AG09309 (cell line): Measurements from ENCODE around the gene RERE.

Source experiments
- DNase-seq: peaks from one replicate; pipeline ENCODE4 v3.0.0-alpha.2; 2010; ENCODE audit warnings: low read depth
- H3K4me3 ChIP-seq: 2 replicates; pipeline ENCODE4 v1.5.1; 2011; ENCODE audit warnings: mild to moderate bottlenecking, low read depth, low read length, moderate library complexity; ENCODE audit not compliant: control insufficient read depth
- TF ChIP-seq, protein P1 (sequence below): IDR thresholded peaks from 2 replicates; pipeline ENCODE4 v1.5.1; 2011; ENCODE audit warnings: mild to moderate bottlenecking, low read depth, low read length, inconsistent platforms; ENCODE audit not compliant: insufficient read depth, control insufficient read depth; ENCODE audit errors: missing control alignments

RERE gene

DNA sequence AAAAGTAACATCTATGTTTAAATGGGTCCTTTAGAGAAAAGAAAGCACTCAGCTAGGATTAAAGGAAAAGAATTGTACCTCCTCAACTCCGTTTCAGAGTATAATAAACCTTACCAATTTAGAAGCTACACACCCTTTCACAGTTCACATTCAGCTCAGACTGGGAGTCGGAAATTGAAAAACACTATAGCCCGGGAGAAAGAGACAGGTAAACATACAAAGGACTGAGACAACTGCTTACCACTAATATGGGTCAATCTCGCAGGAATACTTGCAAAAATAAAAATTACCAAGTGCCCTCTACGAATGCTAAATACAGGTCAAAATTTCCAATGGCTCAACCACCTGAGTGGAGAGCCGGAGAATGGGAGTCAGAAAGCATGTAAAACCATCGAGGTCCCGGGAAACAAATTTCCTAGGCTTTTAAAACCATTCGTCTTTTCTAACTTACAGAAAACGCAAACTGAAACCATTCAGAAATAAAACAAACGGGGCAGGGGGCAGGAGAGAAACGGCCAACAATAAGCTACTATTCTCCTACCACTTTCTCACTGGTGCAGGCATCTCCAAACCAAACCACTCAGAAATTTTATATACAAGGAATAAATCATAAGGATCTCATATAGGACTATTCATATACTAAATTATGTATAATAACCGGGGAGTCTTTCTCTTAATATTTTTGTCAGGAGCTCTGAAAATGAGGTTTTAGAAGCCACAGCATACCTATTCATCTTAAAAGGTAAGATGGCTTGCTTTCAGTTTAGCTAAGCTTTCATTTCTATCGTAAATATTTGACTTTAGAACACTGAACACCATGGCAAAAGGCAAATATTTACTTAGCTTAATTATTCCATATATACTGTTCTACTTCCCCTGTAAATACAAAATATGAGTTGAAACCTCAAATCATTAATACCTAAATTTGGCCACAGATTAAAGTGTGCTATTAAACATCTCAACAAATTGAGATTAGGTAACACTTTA is 136.5 kb downstream of the RERE start:
- H3K4me3 ChIP-seq: no peak overlapping the region

GRCh38 chr1:8679929-8680663 is 137.3 kb downstream of the RERE start:
- no peak for DNase-seq
- no peak overlapping the region for H3K4me3 ChIP-seq
- TF ChIP-seq, protein P1, sequence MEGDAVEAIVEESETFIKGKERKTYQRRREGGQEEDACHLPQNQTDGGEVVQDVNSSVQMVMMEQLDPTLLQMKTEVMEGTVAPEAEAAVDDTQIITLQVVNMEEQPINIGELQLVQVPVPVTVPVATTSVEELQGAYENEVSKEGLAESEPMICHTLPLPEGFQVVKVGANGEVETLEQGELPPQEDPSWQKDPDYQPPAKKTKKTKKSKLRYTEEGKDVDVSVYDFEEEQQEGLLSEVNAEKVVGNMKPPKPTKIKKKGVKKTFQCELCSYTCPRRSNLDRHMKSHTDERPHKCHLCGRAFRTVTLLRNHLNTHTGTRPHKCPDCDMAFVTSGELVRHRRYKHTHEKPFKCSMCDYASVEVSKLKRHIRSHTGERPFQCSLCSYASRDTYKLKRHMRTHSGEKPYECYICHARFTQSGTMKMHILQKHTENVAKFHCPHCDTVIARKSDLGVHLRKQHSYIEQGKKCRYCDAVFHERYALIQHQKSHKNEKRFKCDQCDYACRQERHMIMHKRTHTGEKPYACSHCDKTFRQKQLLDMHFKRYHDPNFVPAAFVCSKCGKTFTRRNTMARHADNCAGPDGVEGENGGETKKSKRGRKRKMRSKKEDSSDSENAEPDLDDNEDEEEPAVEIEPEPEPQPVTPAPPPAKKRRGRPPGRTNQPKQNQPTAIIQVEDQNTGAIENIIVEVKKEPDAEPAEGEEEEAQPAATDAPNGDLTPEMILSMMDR: no peak

More for the DNA sequence above, 136.5 kb downstream of the RERE start:
- TF ChIP-seq, protein P1: no peak
- no peak for DNase-seq

GRCh38 chr1:8679395-8679800 is 138.0 kb downstream of the RERE start:
- H3K4me3 ChIP-seq: no peak overlapping the region
- TF ChIP-seq, protein P1: no peak
- DNase-seq: no peak

DNA sequence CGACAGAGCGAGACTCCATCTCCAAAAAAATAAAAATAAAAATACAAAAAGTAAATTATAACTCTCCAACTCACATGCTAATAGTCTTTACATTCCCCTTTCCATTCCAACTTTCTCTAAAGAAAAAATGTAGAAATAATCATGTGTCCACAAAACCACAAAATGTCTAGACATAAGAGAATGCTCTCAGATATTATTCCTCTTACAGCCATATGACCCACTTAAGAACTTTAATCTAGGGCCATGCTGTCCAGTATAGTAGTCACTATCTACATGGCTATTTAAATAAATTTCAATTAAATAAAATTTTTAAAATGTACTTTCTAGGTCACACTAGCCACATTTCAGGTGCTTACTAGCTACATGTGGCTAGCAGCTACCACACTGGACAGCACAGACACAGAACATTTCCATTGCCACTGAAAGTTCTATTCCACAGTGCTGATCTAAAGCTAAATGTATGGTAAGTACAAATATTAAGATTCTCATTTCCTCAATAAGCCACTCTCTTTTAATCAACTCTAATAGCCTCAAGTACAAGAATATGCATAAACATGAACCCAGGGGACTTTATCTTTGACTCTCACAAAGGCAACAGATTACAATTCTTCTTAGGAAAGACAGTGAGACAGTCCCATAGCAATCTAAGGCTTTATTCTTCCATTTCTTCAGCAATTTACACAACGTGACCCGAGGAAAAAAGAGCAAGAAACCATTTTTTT is 138.6 kb downstream of the RERE start:
- H3K4me3 ChIP-seq: no peak overlapping the region
- TF ChIP-seq, protein P1: no peak
- DNase-seq: no peak

DNA sequence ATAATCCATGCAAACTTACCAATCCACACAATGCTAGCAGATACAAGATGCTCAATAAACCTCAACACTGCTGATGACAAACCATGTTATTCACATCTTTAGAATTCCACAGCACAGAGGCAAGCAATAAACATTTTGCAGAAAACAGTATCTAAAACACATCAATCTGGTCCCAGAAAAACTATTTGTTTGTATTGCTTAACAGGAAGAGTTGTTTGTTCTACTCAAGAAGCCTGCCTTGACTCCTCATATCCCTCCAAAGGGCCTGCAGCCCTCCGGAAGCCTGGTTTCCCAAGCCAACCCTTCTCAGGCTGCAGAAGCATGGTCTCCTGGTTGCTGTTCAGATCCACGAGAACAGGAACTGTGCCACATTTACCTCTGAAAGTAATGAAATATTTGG is 139.7 kb downstream of the RERE start:
- DNase-seq: no peak
- no peak overlapping the region for H3K4me3 ChIP-seq
- TF ChIP-seq, protein P1: no peak

DNA sequence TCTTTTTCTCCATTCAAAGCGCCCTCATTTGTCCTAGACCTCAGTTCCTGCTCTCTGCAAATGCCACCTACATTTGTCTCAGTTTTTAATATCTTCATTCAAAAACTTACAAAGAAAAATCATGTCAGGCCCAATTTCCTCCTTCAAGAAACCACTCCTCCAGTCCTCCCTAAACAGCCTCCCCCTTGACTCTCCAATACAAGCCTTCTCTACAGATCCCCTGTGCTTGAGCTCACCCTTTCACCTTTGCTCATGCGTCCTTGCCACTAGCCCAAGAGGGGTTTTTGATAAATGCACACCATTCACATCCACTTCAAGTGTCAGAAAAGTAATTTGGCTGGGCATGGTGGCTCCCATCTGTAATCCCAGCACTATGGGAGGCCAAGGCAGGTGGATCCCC is 140.6 kb downstream of the RERE start:
- no peak overlapping the region for H3K4me3 ChIP-seq
- no peak for DNase-seq
- TF ChIP-seq, protein P1: no peak
